Occipital lobe (tissue), 2 donors: ENCODE results near the gene TMEM255A. TPM values are rescaled to one million over a fixed set of nuclear protein-coding genes. Genes with fewer than 3 reads are reported as not detected.

Source experiments
- DNase-seq: peaks from one replicate; lab custom pipeline; 2025; lab: John Stamatoyannopoulos, UW
- total RNA-seq: library from RNA; depleted of rRNA; stranded (reverse); fragments of >200 nt; gene quantifications from one replicate; pipeline ENCODE4 v1.2.3, GENCODE V29; 2014

TMEM255A gene
- total RNA-seq, 1 donor from 2014 or later, result 1.4 TPM

DNA sequence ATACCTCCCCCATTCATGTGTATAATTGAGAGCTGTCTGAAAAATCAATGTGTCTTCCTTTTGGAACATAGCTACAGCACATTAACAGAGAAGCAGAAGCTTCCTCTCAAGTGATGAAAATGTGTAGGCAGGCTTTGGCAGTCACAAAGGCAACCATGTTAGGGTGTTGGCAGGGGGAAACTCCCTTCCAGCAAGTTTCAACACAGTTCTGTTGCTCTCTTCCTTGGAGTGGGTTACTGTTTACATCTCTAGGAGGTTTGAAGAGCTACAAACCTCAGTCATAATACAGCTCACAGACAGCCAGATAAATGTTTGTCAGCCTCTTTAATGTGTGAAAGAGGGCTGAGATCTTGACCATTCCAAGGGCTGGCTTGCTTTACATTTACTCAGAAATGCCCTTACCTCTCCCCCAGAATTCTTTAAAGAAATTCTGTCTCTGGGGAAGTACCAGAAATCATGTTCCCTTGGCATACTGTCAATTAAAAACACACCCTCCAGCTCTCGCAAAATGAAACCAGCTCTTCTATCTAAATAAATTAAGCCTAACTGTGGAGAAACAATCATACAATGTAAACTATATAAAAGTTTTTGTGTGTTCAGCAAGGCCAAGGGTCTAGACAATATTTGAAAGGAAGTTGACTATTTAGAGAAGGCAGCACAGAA lies 41.8 kb downstream of the TMEM255A start:
- no peak for DNase-seq

- no peak for DNase-seq
These were observed 46.9 kb downstream of the TMEM255A start for GRCh38 chrX:120264341-120264740.

DNA sequence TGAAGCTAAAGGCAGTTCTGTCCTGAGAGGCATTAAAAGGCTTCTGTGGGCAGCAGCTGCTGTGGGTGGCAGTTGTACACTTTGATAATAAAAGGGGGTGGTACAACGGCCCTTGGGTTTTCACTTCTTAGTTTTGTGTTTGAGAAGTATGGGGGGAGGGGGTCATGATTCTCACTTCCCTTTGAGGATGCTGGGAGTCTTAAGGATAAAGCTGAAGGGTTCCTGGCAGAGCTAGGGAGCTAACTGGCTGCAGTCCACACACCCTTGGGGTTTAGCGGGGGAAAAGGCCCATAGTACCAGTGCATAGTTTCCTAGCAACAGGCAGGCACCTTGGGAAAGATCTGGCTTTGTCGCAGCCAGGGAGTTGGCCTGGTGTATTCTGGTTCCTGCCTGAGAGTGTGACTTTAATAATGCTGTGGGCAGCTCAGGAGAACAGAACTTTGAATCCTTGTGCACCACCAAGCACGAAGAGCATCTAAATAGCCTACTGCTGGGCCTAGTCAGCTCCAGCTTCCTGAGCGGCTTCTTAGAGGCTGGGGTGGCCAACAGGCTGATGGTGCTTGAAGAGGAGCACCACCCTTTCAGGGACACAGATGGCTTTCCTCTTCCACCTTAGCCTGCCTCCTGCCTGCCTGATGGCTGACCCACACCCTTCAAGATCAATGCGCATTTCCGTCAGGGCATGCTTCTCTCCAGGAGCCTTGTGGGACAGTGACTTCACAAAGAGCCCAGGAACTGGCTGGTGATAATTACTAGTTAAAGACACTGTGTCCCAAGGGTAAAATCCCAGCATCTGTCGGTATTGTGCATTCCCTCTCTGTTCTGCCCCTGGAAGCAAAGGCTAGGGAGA lies 48.2 kb downstream of the TMEM255A start:
- DNase-seq, result no peak

GRCh38 chrX:120260369-120260768 lies 50.9 kb downstream of the TMEM255A start:
- DNase-seq, result no peak

GRCh38 chrX:120253784-120254183 lies 57.5 kb downstream of the TMEM255A start:
- DNase-seq, result no peak

DNA sequence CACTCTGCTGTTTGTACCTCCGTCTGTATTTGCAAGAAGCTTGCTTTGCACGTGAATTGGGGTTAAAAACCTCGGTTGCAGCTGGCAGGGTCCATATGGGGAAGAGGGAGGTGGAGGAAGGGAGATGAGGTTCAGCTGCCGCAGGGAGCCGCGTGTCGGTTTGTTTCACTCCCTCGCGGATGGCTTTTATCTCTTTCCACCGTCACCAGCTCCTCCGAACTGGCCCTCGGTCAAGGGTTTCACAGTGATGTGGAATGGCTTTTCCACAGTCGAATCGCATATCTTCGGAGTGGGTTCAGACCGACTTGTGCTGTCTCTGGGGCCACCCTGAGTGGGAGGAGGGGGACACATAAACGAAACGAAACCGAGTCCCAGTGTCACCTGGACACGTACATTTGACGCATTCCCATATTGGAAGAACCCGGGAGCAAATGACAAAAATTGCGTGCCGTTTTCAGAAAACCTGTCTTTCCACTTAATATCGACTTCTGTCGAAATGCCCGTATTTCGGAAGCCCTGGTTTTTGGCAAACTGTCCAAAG lies 59.7 kb downstream of the TMEM255A start:
- no peak for DNase-seq

- peak; percentile 76 for DNase-seq
These were observed 60.6 kb downstream of the TMEM255A start, which contains the start of gene ZBTB33 for GRCh38 chrX:120250522-120251271. TSS of gene ZBTB33 (plus strand) at chrX:120250812. CDS start at chrX:120253416, 2,604 bp downstream.

GRCh38 chrX:120244735-120245498 lies 66.3 kb downstream of the TMEM255A start:
- DNase-seq, result peak; percentile 26

DNA sequence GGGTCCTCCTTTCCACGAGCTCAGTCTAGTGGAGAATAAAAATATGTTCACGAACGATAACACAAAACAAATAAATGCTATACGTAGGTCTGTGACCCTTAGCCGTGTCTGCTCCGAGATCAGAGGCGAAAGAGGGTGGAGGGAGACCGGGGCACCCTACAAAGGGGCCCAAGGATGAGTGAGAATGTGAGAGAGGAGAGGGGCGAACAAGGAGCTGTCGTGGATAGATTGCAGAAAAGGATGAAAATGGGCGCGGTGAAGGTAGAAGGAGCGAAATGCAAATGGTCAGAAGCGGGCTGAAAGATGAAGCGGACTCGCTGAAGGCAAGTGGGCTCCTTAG lies 66.9 kb downstream of the TMEM255A start:
- DNase-seq, result no peak

- DNase-seq, result no peak
These were observed 68.4 kb downstream of the TMEM255A start for GRCh38 chrX:120242813-120243212.

DNA sequence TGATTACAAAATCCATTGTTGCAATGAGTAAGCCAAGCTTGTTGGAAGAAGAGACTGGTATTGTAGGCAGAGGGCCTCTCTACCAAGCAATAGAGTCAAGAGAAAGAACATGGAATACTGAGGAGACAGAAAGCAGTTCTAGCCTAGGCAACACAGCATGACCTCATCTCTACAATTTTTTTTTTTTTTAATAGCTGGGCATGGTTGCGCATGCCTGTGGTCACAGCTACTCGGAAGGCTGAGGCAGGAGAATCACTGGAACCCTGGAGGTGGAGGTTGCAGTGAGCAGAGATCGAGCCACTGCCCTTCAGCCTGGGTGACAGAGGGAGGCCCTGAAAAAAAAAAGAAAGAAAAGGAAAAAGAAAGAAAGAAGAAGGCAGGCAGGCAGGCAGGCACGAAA lies 72.3 kb downstream of the TMEM255A start:
- DNase-seq, result no peak

DNA sequence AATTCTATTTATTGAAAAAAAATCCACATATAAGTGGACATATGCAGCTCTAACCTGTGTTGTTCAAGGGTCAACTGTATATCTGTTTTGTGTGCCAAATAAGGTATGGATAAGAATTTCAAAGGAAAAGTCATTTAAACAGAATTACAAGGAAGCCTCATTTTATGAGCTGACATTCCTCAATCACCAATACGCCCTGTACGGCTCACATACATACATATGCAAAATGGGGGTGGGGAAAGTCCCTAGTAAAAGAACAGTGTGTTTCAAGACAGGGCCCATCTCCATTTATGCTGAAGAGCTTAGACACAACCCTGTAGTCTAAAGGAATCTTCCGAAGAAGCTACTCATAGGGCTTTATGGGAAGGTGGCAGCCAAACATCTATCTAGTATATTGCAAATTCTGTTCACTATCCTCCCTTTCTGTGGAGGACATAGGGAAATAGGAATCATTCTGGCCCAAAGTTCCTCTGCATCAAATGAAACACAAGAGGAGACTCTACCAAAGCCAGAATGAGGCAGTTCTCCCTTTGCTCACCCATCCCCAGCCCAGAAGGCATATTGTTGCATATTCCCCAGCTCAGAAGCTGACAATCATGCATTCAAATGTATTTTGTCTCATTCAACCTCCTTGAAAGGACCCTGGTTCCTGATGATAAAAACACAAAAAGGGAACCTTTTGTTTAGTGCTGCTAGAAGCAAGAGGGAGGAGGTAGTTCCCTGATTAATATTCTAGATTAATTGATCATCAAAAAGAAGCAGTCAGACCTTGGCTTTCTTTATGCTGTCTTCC lies 74.4 kb downstream of the TMEM255A start:
- no peak for DNase-seq

GRCh38 chrX:120235284-120235683 lies 76.0 kb downstream of the TMEM255A start:
- no peak for DNase-seq

DNA sequence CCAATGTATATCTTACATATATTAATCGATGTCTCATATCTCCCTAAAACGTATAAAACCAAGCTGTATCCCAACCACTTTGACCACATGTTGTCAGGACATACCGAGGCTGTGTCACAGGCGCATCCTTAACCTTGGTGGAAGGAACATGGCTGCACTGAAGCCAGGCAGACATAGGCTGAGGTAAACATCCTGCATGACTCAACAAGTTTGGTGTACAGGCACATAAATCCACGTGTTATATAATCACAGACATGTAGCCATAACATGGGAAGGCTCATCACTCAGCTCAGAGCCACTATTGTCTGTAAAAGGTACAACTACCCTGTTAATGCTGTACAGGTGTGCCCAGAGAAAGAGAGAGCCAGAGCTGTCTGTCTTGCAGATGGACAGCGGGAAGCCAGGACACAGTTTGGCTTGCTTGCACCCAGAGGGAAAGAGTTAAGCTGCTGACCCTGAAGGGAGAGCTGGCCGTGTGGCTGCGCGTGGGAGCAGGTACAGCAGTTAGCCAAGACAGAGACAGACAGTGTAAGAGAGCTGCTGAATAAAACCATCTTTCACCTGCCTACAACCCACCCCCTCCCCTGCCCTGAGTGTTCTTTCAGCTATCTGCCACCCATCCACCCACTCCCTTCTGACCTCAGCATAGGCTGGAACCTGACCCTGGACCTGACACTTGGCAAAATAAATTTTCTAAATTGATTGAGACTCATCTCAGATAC lies 82.9 kb downstream of the TMEM255A start:
- no peak for DNase-seq

- DNase-seq, result no peak
These were observed 86.9 kb downstream of the TMEM255A start for GRCh38 chrX:120224388-120224787.

- no peak for DNase-seq
These were observed 87.9 kb downstream of the TMEM255A start for GRCh38 chrX:120223374-120223773.

- peak; percentile 5 for DNase-seq
These were observed 97.6 kb downstream of the TMEM255A start for GRCh38 chrX:120213438-120214265.
